Natural killer cell (primary cell): Measurements from ENCODE around the gene CREBZF. TPM values are rescaled to one million over a fixed set of nuclear protein-coding genes. Genes with fewer than 3 reads are reported as not detected.

Experiments
- ATAC-seq, 3 donors: fragments of 150-1000 bp in 2 of 3; fragments of 200-7000 bp in 1 of 3; cut with Tn5 transposase; 1 replicate in 1 of 3; 2 replicates in 2 of 3; pipeline ENCODE4 v1.10.0; 2021; ENCODE audit warnings: mild to moderate bottlenecking in 2 of 3, moderate library complexity in 2 of 3
- DNase-seq, 2 donors: peaks; one replicate each; pipeline versions ENCODE4 v3.0.0 to v3.0.0-alpha.2; 2013 to 2021; ENCODE audit warnings: mixed read lengths in 1 of 2
- H3K27ac ChIP-seq: one replicate; pipeline ENCODE4 v1.5.1; 2013; ENCODE audit warnings: mild to moderate bottlenecking, low read length
- H3K27me3 ChIP-seq: one replicate; pipeline ENCODE4 v1.6.1; 2013; ENCODE audit warnings: low read length; ENCODE audit not compliant: control insufficient read depth, insufficient read depth
- H3K36me3 ChIP-seq: one replicate; pipeline ENCODE4 v1.6.1; 2013; ENCODE audit warnings: low read length; ENCODE audit not compliant: control insufficient read depth, insufficient read depth
- H3K4me1 ChIP-seq: one replicate; pipeline ENCODE4 v1.6.1; 2013; ENCODE audit warnings: low read length; ENCODE audit not compliant: control insufficient read depth, insufficient read depth
- H3K4me3 ChIP-seq: one replicate; pipeline ENCODE4 v1.5.1; 2013; ENCODE audit warnings: low read length
- H3K9me3 ChIP-seq: one replicate; pipeline ENCODE4 v1.6.1; 2013; ENCODE audit warnings: low read length; ENCODE audit not compliant: control insufficient read depth, insufficient read depth
- H3K27ac Mint-ChIP-seq, 2 donors: one replicate each; pipeline ENCODE4 v1.8.0; 2022; ENCODE audit warnings: mild to moderate bottlenecking in 2 of 2, mixed read lengths in 2 of 2, moderate library complexity in 1 of 2
- H3K27me3 Mint-ChIP-seq, 2 donors: one replicate each; pipeline ENCODE4 v1.8.0; 2022; ENCODE audit warnings: low read depth in 2 of 2, mixed read lengths in 2 of 2
- H3K36me3 Mint-ChIP-seq: one replicate; pipeline ENCODE4 v1.8.0; 2022; ENCODE audit warnings: mixed read lengths
- H3K4me1 Mint-ChIP-seq, 2 donors: one replicate each; pipeline ENCODE4 v1.8.0; 2022; ENCODE audit warnings: mixed read lengths in 2 of 2
- H3K4me3 Mint-ChIP-seq: one replicate; pipeline ENCODE4 v1.8.0; 2022; ENCODE audit warnings: mild to moderate bottlenecking, moderate library complexity, mixed read lengths
- H3K9me3 Mint-ChIP-seq, 2 donors: one replicate each; pipeline ENCODE4 v1.8.0; 2022; ENCODE audit warnings: mixed read lengths in 2 of 2
- CTCF ChIP-seq: fragments of 200-600 bp; IDR thresholded peaks from one replicate; pipeline ENCODE4 v1.8.0; 2022; ENCODE audit warnings: antibody characterized with exemption
- WGBS: methylation state at CpG from one replicate; pipeline ENCODE4 v1.1.7; 2013; ENCODE audit warnings: missing lambda C conversion rate; ENCODE audit not compliant: insufficient coverage; 5-methylcytosine and 5-hydroxymethylcytosine counted together
- intact Hi-C: fragments of 100-400 bp; cut with micrococcal nuclease; formaldehyde crosslinking; loops from one replicate; pipeline ENCODE4 v1.14.2; 2022
- total RNA-seq, 4 donors: library from RNA; stranded (reverse); fragments of 120-200 nt in 1 of 4; gene quantifications; one replicate each; pipeline versions ENCODE4 v1.2.3 to v1.2.4, GENCODE V29; 2013 to 2022

Gene CREBZF
- total RNA-seq, 3 donors from 2014 or later (not counting 1 experiment from before 2014, with no cell fraction given): 60.1 to 92.7 (median 82.0) TPM

GRCh38 chr11:85699957-85700741 is 35.2 kb upstream of the CREBZF start:
- Histone ChIP-seq H3K9me3 (no peaks in the 10 kb centered on the region), H3K27me3 (no peaks in the 10 kb centered on the region), H3K4me3 (no peak overlapping the region), H3K4me1 (peaks cover 8% of the 10 kb centered on the region), H3K36me3 (peaks cover 24% of the 10 kb centered on the region), H3K27ac (peak overlapping the region; percentile 75)
- Mint-ChIP-seq H3K27me3 (no peaks in the 10 kb centered on the region), H3K36me3 (peaks cover 17% of the 10 kb centered on the region), H3K4me3 (peak overlapping the region; percentile 83), H3K9me3 (no peaks in the 10 kb centered on the region), H3K27ac (peak overlapping the region; percentile 88 to 92), H3K4me1 (peaks cover 16 to 27% of the 10 kb centered on the region in 2 donors)
- 23% methylated on average over 2 of the region's 2 CpGs for WGBS
- TF ChIP-seq CTCF: no peak
- DNase-seq: peak in 1 of 2 donors; percentile 37
- intact Hi-C loops: loop anchor here (5.0 to 10.0 kb wide), 2 partner anchors 52 to 155 kb away; partner anchors contain the start of gene CCDC83
- peak; percentile 61 to 82 (median 70) for ATAC-seq

- Mint-ChIP-seq H3K4me3 (no peak overlapping the region), H3K4me1 (peaks cover 16 to 27% of the 10 kb centered on the region in 2 donors), H3K27ac (peak overlapping the region in 1 of 2 donors; percentile 92), H3K36me3 (peaks cover 11% of the 10 kb centered on the region), H3K9me3 (no peaks in the 10 kb centered on the region), H3K27me3 (no peaks in the 10 kb centered on the region)
- H3K27me3 ChIP-seq: no peaks in the 10 kb centered on the region
- H3K36me3 ChIP-seq: peaks cover 32% of the 10 kb centered on the region
- no peak overlapping the region for H3K4me3 ChIP-seq
- intact Hi-C loops: loop anchor here (10.0 kb wide), 1 partner anchor 157 kb away; the partner anchor contains the start of gene CCDC83
- peaks cover 8% of the 10 kb centered on the region for H3K4me1 ChIP-seq
- ATAC-seq: no peak
- TF ChIP-seq CTCF: no peak
- no peak overlapping the region for H3K27ac ChIP-seq
- 86% methylated on average over 1 of the region's 1 CpG for WGBS
- DNase-seq: no peak
- no peaks in the 10 kb centered on the region for H3K9me3 ChIP-seq
These were observed 33.3 kb upstream of the CREBZF start for GRCh38 chr11:85698195-85698594.

- no peaks in the 10 kb centered on the region for H3K27me3 Mint-ChIP-seq
- no peak overlapping the region for H3K4me3 ChIP-seq
These were observed 32.8 kb upstream of the CREBZF start for GRCh38 chr11:85697747-85698146.

More at GRCh38 chr11:85697747-85698146, 32.8 kb upstream of the CREBZF start:
- TF ChIP-seq CTCF: no peak
- Histone ChIP-seq H3K27ac (no peak overlapping the region), H3K9me3 (no peaks in the 10 kb centered on the region), H3K36me3 (peaks cover 37% of the 10 kb centered on the region), H3K27me3 (no peaks in the 10 kb centered on the region), H3K4me1 (peaks cover 8% of the 10 kb centered on the region)
- no peak overlapping the region for H3K4me3 Mint-ChIP-seq
- peaks cover 16 to 27% of the 10 kb centered on the region in 2 donors for H3K4me1 Mint-ChIP-seq
- ATAC-seq (no peak), DNase-seq (no peak)
- 80% methylated on average over 1 of the region's 2 CpGs for WGBS
- peaks cover 11% of the 10 kb centered on the region for H3K36me3 Mint-ChIP-seq
- no peaks in the 10 kb centered on the region for H3K9me3 Mint-ChIP-seq
- H3K27ac Mint-ChIP-seq: peak overlapping the region; percentile 20 to 92
- intact Hi-C loops: loop anchor here (10.0 kb wide), 1 partner anchor 157 kb away; the partner anchor contains the start of gene CCDC83
